HG02852 (cell line): ENCODE data around the gene VPS35L.
"Not testable (repeated sequence)": the region's sequence is repeated elsewhere in the genome, so short reads cannot be mapped to it uniquely, and the experiment has no call there.

Source experiments
- ATAC-seq: cut with Tn5 transposase; IDR thresholded peaks from one replicate; pipeline ENCODE4 v1.9.1; 2021; ENCODE audit warnings: mild to moderate bottlenecking, moderate library complexity; ENCODE audit not compliant: unreplicated experiment

The VPS35L gene

GRCh38 chr16:19645557-19645981 lies 90.1 kb downstream of the VPS35L start:
- ATAC-seq, result no peak

GRCh38 chr16:19649980-19650379 lies 94.5 kb downstream of the VPS35L start:
- no peak for ATAC-seq

- ATAC-seq, result no peak
These were observed 98.6 kb downstream of the VPS35L start for GRCh38 chr16:19654147-19654546.

- no peak for ATAC-seq
These were observed 99.8 kb downstream of the VPS35L start for GRCh38 chr16:19655242-19655777.

- ATAC-seq, result no peak
These were observed 102.3 kb downstream of the VPS35L start for GRCh38 chr16:19657831-19658230.

- ATAC-seq, result no peak
These were observed 104.1 kb downstream of the VPS35L start for GRCh38 chr16:19659554-19659953.

GRCh38 chr16:19660432-19660831 lies 104.9 kb downstream of the VPS35L start:
- no peak for ATAC-seq

- no peak for ATAC-seq
These were observed 106.8 kb downstream of the VPS35L start for GRCh38 chr16:19662351-19662750.

- no peak for ATAC-seq
These were observed 108.7 kb downstream of the VPS35L start for GRCh38 chr16:19664166-19664565.

GRCh38 chr16:19665313-19665712 lies 109.8 kb downstream of the VPS35L start:
- not testable (repeated sequence) for ATAC-seq

- ATAC-seq, result no peak
These were observed 111.0 kb downstream of the VPS35L start for GRCh38 chr16:19666477-19666876.

- no peak for ATAC-seq
These were observed 116.9 kb downstream of the VPS35L start for GRCh38 chr16:19672378-19672777.

GRCh38 chr16:19674485-19674884 lies 119.0 kb downstream of the VPS35L start:
- ATAC-seq, result no peak

- no peak for ATAC-seq
These were observed 121.9 kb downstream of the VPS35L start for GRCh38 chr16:19677402-19677801.

GRCh38 chr16:19678804-19679203 lies 123.3 kb downstream of the VPS35L start:
- ATAC-seq, result no peak

- not testable (repeated sequence) for ATAC-seq
These were observed 123.8 kb downstream of the VPS35L start for GRCh38 chr16:19679281-19679680.

- no peak for ATAC-seq
These were observed 125.4 kb downstream of the VPS35L start for GRCh38 chr16:19680881-19681340.

GRCh38 chr16:19681637-19682036 lies 126.1 kb downstream of the VPS35L start:
- ATAC-seq, result no peak

GRCh38 chr16:19683453-19684236 lies 128.1 kb downstream of the VPS35L start:
- ATAC-seq, result no peak

- ATAC-seq, result no peak
These were observed 129.7 kb downstream of the VPS35L start for GRCh38 chr16:19685176-19685575.

GRCh38 chr16:19687279-19687678 lies 131.8 kb downstream of the VPS35L start:
- no peak for ATAC-seq

GRCh38 chr16:19688396-19689024 lies 133.0 kb downstream of the VPS35L start:
- no peak for ATAC-seq
